ENCODE measurements around the gene SPRYD4. TPM values are rescaled to one million over a fixed set of nuclear protein-coding genes. Genes with fewer than 3 reads are reported as not detected.

Gene SPRYD4
- total and polyA plus RNA-seq, 9 of the 15 experiments (the other 6 are each of a cell fraction or from before 2014, with no cell fraction given) = 1.8 to 4.7 (median 2.8) TPM

GRCh38 chr12:56448860-56449621 lies 19.3 kb upstream of the SPRYD4 start, which contains the start of gene TIMELESS (continued):
- no peak for TF ChIP-seq SMC3 (conservative IDR thresholded peaks at IDR 0.05; ENCODE audit: insufficient read depth, low read depth, low read length)
- no peak for TF ChIP-seq ZNF778 (CRISPR knock-in tag; IDR thresholded peaks at IDR 0.05)
- TF ChIP-seq SMARCA5 (IDR thresholded peaks at IDR 0.05) = no peak
- TF ChIP-seq RBM14 (IDR thresholded peaks at IDR 0.05; ENCODE audit: borderline replicate concordance, insufficient read depth, low read depth, low read length) = no peak
- no peak for TF ChIP-seq PATZ1 (CRISPR knock-in tag; IDR thresholded peaks at IDR 0.05; ENCODE audit: borderline replicate concordance)
- no peak for TF ChIP-seq ZNF445 (CRISPR knock-in tag; IDR thresholded peaks at IDR 0.05; ENCODE audit: low read depth)
- no peak for TF ChIP-seq MEF2D (tag; conservative IDR thresholded peaks at IDR 0.05; ENCODE audit: low read depth)
- TF ChIP-seq ZBTB5 (IDR thresholded peaks at IDR 0.05) = no peak
- TF ChIP-seq SP1 (CRISPR knock-in tag; IDR thresholded peaks at IDR 0.05) = peak; percentile 69
- TF ChIP-seq TAF15 (IDR thresholded peaks at IDR 0.05; ENCODE audit: low read depth, low read length) = no peak
- no peak for TF ChIP-seq CBX8 (IDR thresholded peaks at IDR 0.05; ENCODE audit: borderline replicate concordance, extremely low read depth, low read depth, low read length, poor library complexity, severe bottlenecking)
- no peak for TF ChIP-seq SMARCB1 (IDR thresholded peaks at IDR 0.05; ENCODE audit: insufficient read length, low read depth)
- peak; percentile 92 for TF ChIP-seq KDM5B (IDR thresholded peaks at IDR 0.05; ENCODE audit: insufficient replicate concordance, low read depth, low read length)
- no peak for TF ChIP-seq CREBBP (IDR thresholded peaks at IDR 0.05; ENCODE audit: low read depth, low read length)
- no peak for TF ChIP-seq ZBTB17 (CRISPR knock-in tag; IDR thresholded peaks at IDR 0.05)
- no peak for TF ChIP-seq MAFG (tag; conservative IDR thresholded peaks at IDR 0.05)
- TF ChIP-seq RBM39 (optimal IDR thresholded peaks at IDR 0.05; ENCODE audit: low read depth, low read length) = no peak
- TF ChIP-seq ETS2 (tag; IDR thresholded peaks at IDR 0.05; ENCODE audit: borderline replicate concordance, poor library complexity, severe bottlenecking) = no peak
- no peak for TF ChIP-seq ZNF449 (CRISPR knock-in tag; IDR thresholded peaks at IDR 0.05)
- TF ChIP-seq ZNF280B (CRISPR knock-in tag; IDR thresholded peaks at IDR 0.05) = no peak
- TF ChIP-seq KDM1A (IDR thresholded peaks at IDR 0.05) = no peak; a peak in 1 of 4 replicates

Data from K562 (cell line).